Astrocyte of the spinal cord (primary cell): Measurements from ENCODE around the gene LTBP2.

Experiments
- DNase-seq: peaks from one replicate; pipeline ENCODE4 v3.0.0; 2011; ENCODE audit warnings: low read depth, low spot score
- H3K4me3 ChIP-seq: 2 replicates; pipeline ENCODE4 v1.5.1; 2011; ENCODE audit warnings: low read depth, mild to moderate bottlenecking, low read length, moderate library complexity
- in situ Hi-C: cut with HindIII; loops from 2 replicates; pipeline ENCODE4 v1.10.0; 2017; ENCODE audit warnings: low sequenced_read_pairs
- TF ChIP-seq, protein P1 (sequence below): IDR thresholded peaks from 2 replicates; pipeline ENCODE4 v1.5.1; 2012; ENCODE audit warnings: low read depth, mild to moderate bottlenecking, low read length, inconsistent platforms

Gene LTBP2

GRCh38 chr14:74568380-74568649 lies 43.7 kb downstream of the LTBP2 start:
- in situ Hi-C loops, result no loop called here
- no peak overlapping the region for H3K4me3 ChIP-seq
- no peak for DNase-seq
- TF ChIP-seq, protein P1, sequence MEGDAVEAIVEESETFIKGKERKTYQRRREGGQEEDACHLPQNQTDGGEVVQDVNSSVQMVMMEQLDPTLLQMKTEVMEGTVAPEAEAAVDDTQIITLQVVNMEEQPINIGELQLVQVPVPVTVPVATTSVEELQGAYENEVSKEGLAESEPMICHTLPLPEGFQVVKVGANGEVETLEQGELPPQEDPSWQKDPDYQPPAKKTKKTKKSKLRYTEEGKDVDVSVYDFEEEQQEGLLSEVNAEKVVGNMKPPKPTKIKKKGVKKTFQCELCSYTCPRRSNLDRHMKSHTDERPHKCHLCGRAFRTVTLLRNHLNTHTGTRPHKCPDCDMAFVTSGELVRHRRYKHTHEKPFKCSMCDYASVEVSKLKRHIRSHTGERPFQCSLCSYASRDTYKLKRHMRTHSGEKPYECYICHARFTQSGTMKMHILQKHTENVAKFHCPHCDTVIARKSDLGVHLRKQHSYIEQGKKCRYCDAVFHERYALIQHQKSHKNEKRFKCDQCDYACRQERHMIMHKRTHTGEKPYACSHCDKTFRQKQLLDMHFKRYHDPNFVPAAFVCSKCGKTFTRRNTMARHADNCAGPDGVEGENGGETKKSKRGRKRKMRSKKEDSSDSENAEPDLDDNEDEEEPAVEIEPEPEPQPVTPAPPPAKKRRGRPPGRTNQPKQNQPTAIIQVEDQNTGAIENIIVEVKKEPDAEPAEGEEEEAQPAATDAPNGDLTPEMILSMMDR, result no peak

DNA sequence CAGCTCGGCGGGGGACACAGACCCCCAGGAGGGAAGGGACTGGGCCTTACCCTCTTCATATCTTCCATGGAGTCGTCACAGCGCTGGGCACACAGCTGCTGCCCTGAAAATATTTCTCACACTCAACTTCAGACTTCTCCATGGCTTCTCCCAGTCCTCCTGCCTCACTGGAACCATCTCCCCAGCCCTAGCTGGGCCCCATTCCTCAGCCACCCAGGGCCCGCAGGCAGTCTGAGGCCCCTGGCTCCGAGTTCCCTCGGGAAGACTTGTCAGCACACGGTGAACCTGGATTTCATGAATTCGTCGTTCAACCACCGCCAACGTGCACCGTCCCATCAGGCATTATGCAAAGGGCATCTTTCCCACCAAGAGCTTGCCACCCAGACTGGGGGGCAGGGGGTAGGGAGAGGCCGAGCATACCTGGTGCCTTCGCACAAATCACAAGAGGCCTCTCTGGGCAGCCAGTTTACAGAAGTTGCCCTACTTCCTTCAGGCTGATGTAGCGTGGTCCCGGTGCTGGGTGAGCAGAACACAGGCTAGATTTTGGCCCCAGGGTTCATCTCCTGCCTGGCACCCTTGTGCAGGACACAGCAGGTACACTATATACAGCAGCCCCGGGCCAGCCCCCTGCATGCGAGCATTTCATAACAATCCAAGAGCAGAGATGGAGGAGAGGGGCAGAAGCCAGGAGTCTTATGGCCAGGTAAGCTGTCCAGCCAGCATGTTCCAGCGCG lies 44.2 kb downstream of the LTBP2 start:
- TF ChIP-seq, protein P1, result no peak
- in situ Hi-C loops, result no loop called here

GRCh38 chr14:74567219-74567618 lies 44.8 kb downstream of the LTBP2 start:
- no peak for DNase-seq
- H3K4me3 ChIP-seq, result no peak overlapping the region
- TF ChIP-seq, protein P1, result no peak
- in situ Hi-C loops, result no loop called here

More for the DNA sequence above, 44.2 kb downstream of the LTBP2 start:
- no peak overlapping the region for H3K4me3 ChIP-seq
- DNase-seq, result no peak

GRCh38 chr14:74566174-74567141 lies 45.6 kb downstream of the LTBP2 start:
- in situ Hi-C loops, result no loop called here
- DNase-seq, result no peak
- TF ChIP-seq, protein P1, result no peak
- H3K4me3 ChIP-seq, result no peak overlapping the region

DNA sequence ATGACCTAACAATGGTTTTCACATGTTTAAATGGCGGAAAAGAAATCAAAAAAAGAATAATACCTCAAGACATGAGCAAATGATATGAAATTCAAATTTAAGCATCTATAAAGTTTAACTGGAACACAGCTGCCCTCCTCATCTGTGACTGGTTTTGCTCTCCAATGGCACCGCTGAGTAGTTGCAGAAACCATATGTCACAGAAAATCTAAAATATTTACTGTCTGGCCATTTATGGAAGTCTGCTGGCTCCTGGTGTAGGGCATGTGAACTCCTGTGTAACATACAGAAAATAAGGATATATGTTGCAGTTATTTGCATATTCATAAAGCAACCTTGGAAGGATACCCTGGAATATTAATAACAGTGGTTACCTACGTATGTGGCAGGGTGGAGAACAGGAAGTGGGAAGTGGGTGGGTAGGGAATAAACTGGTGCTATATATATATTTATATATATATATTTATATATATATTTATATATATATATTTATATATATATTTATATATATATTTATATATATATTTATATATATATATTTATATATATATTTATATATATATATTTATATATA lies 48.4 kb downstream of the LTBP2 start:
- no peak for DNase-seq
- no peak overlapping the region for H3K4me3 ChIP-seq
- TF ChIP-seq, protein P1, result peak; percentile 5
- in situ Hi-C loops, result no loop called here

- H3K4me3 ChIP-seq, result no peak overlapping the region
- DNase-seq, result peak; percentile 85
- TF ChIP-seq, protein P1, result no peak
- in situ Hi-C loops, result no loop called here
Measured at GRCh38 chr14:74563233-74563585, 48.8 kb downstream of the LTBP2 start.
